HG03060 (cell line): Measurements from ENCODE around the gene RARS2.
A peak's percentile ranks its signal among the peaks of the same experiment; 100 is the strongest.
"Not testable (repeated sequence)": the region's sequence is repeated elsewhere in the genome, so short reads cannot be mapped to it uniquely, and the experiment has no call there.

Source experiments
- ATAC-seq: cut with Tn5 transposase; IDR thresholded peaks from one replicate; pipeline ENCODE4 v1.9.1; 2021; ENCODE audit warnings: low read depth, moderate number of reproducible peaks; ENCODE audit not compliant: unreplicated experiment

The RARS2 gene

GRCh38 chr6:87514831-87515230 lies 75.0 kb downstream of the RARS2 start:
- ATAC-seq: no peak

GRCh38 chr6:87504441-87504840 lies 85.3 kb downstream of the RARS2 start:
- no peak for ATAC-seq

- no peak for ATAC-seq
Measured at GRCh38 chr6:87501809-87502572, 87.8 kb downstream of the RARS2 start.

GRCh38 chr6:87498048-87498447 lies 91.7 kb downstream of the RARS2 start:
- no peak for ATAC-seq

- peak; percentile 73 for ATAC-seq
Measured at GRCh38 chr6:87494761-87495422, 94.9 kb downstream of the RARS2 start.

GRCh38 chr6:87489326-87489725 lies 100.5 kb downstream of the RARS2 start:
- not testable (repeated sequence) for ATAC-seq

GRCh38 chr6:87487555-87487954 lies 102.2 kb downstream of the RARS2 start:
- no peak for ATAC-seq

- ATAC-seq: no peak
Measured at GRCh38 chr6:87484491-87484890, 105.3 kb downstream of the RARS2 start.

GRCh38 chr6:87483929-87484328 lies 105.9 kb downstream of the RARS2 start:
- no peak for ATAC-seq

GRCh38 chr6:87482366-87482765 lies 107.4 kb downstream of the RARS2 start:
- ATAC-seq: no peak

- no peak for ATAC-seq
Measured at GRCh38 chr6:87481931-87482330, 107.9 kb downstream of the RARS2 start.

GRCh38 chr6:87473419-87473903 lies 116.3 kb downstream of the RARS2 start:
- ATAC-seq: peak; percentile 43

GRCh38 chr6:87472525-87473418 lies 117.0 kb downstream of the RARS2 start, which contains the start of gene SLC35A1:
SLC35A1 (plus strand) TSS chr6:87472974; CDS start chr6:87473004, 30 bp downstream.
- ATAC-seq: peak; percentile 77

- ATAC-seq: no peak
Measured at GRCh38 chr6:87465051-87465450, 124.7 kb downstream of the RARS2 start.
